Panc1 (cell line): Measurements from ENCODE around the gene LHX1. TPM values are rescaled to one million over a fixed set of nuclear protein-coding genes. Genes with fewer than 3 reads are reported as not detected.

Experiments used
- ATAC-seq: fragments of 200-7000 bp; cut with Tn5 transposase; 2 replicates; pipeline ENCODE4 v1.9.1; 2020; ENCODE audit warnings: mild to moderate bottlenecking, moderate library complexity
- BruUV-seq: library from RNA; stranded (reverse); fragments of 400-500 nt; replicated peaks from 2 replicates; lab custom pipeline; 2021; lab: Mats Ljungman, UMichigan
- CTCF ChIA-PET: fragments of 300-600 bp; sonication (Branson Sonifier 250); formaldehyde crosslinking; loops from one replicate; lab custom pipeline; 2022; ENCODE audit warnings: antibody characterized with exemption; lab: Charles Lee
- POLR2A ChIA-PET: fragments of 300-600 bp; sonication (Branson Sonifier 250); formaldehyde crosslinking; loops from one replicate; lab custom pipeline; 2022; ENCODE audit warnings: antibody characterized with exemption; lab: Charles Lee
- DNase-seq: peaks from one replicate; pipeline ENCODE4 v3.0.0-alpha.2; 2010; ENCODE audit warnings: low read depth, low spot score
- H3K27ac ChIP-seq: 2 replicates; pipeline ENCODE4 v1.5.1; 2011; ENCODE audit warnings: mild to moderate bottlenecking, low read length, inconsistent platforms
- H3K27me3 ChIP-seq: fragments of 200-500 bp; sonication (Bioruptor generic); 2 replicates; pipeline ENCODE4 v1.6.0; 2014; ENCODE audit warnings: low read length, inconsistent platforms; ENCODE audit not compliant: control insufficient read depth, insufficient read depth
- H3K36me3 ChIP-seq: fragments of 200-500 bp; sonication (Bioruptor generic); 2 replicates; pipeline ENCODE4 v1.5.1; 2014; ENCODE audit warnings: inconsistent platforms, mild to moderate bottlenecking, low read length, moderate library complexity; ENCODE audit not compliant: control insufficient read depth, insufficient read depth
- H3K4me1 ChIP-seq: 2 replicates; pipeline ENCODE4 v1.5.1; 2011; ENCODE audit warnings: inconsistent platforms, mild to moderate bottlenecking, low read length, moderate library complexity; ENCODE audit not compliant: control insufficient read depth, insufficient read depth
- H3K4me3 ChIP-seq, 2 experiments: 2 replicates each; pipeline ENCODE4 v1.5.1; 2011 to 2012; ENCODE audit warnings: low read depth in 2 of 2, low read length in 2 of 2, mild to moderate bottlenecking in 2 of 2, inconsistent platforms in 1 of 2, moderate library complexity in 1 of 2
- H3K9me3 ChIP-seq: fragments of 200-500 bp; sonication (Bioruptor generic); 2 replicates; pipeline ENCODE4 v1.5.1; 2014; ENCODE audit warnings: low read depth, mild to moderate bottlenecking, inconsistent platforms, low read length, moderate library complexity; ENCODE audit not compliant: control insufficient read depth, insufficient read depth
- POLR2AphosphoS5 ChIP-seq: IDR thresholded peaks from 2 replicates; pipeline ENCODE4 v1.6.1; 2012; ENCODE audit warnings: mild to moderate bottlenecking, low read depth, low read length, moderate library complexity
- SIN3A ChIP-seq: IDR thresholded peaks from 2 replicates; pipeline ENCODE4 v1.6.1; 2012; ENCODE audit warnings: low read depth, mild to moderate bottlenecking, low read length, moderate library complexity, borderline replicate concordance; ENCODE audit not compliant: insufficient read depth
- TCF7L2 ChIP-seq: IDR thresholded peaks from 2 replicates; pipeline ENCODE4 v1.6.1; 2011; ENCODE audit warnings: mild to moderate bottlenecking, low read depth, low read length, inconsistent platforms
- in situ Hi-C: cut with HindIII; loops from 2 replicates; pipeline ENCODE4 v1.10.0; 2016; ENCODE audit warnings: low sequenced_read_pairs, low pct_unique_long_range_greater_than_20kb
- intact Hi-C: fragments of 100-400 bp; cut with micrococcal nuclease; formaldehyde crosslinking; loops from one replicate; pipeline ENCODE4 v1.10.0; 2022; ENCODE audit not compliant: unreplicated experiment
- total RNA-seq: library from RNA; stranded (reverse); gene quantifications from one replicate; pipeline ENCODE4 v1.2.1, GENCODE V29; 2021; ENCODE audit not compliant: unreplicated experiment
- TF ChIP-seq, protein P1 (sequence below), 2 experiments: IDR thresholded peaks; 2 replicates each; pipeline ENCODE4 v1.6.1; 2011 to 2012; ENCODE audit warnings: low read depth in 2 of 2, control low read depth in 1 of 2, low read length in 1 of 2, mild to moderate bottlenecking in 1 of 2, moderate library complexity in 1 of 2; ENCODE audit not compliant: insufficient read depth in 1 of 2
- TF ChIP-seq, protein P2 (sequence below): fragments of 450-650 bp; IDR thresholded peaks from 2 replicates; pipeline ENCODE4 v1.5.1; 2017; ENCODE audit warnings: mild to moderate bottlenecking

LHX1 gene
- total RNA-seq, 1 experiment from 2014 or later, result 8.6 TPM

DNA sequence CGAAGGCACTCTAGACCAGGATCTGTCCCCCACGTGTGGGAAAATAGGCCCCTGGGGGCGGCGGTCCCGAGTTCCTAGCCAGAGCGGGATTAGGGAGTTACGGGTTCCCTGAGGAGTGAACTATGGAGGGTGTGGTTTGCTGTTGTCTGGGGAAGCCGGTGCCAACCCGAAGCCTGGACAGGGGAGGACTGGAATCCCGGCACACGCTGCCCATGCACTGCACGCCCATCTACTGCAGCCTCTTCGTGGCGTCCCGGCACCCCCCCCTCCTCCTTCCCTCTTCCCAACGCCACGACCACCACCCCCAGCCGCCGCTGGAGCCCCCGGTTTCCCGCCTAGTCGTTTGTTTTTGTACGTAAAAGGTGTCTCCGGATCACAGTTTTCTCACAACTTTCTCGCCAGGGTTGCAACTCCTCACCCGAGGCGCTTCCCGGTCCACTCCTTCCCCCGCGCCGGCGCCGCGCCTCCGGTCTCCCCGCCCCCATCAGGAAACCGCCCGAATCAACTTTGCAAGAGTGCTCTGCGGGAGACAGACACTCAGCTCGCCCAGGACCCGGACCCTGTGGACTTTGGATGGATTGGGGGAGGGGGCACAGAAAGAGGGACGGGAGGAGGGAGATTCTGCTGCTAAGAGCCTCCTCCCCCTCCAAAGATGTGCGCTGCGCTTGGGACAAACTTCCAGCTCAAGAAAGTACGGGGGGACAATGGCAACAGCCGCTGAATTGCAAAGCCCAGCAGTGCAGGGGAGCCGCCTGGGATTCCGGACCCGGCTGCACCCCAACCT lies 1.4 kb upstream of the LHX1 start:
- TSS peak; percentile 48 for BruUV-seq
- CTCF ChIA-PET, result interaction anchor here (0.6 kb wide), 1 partner anchor 334 kb away, joined by 3 read pairs; the partner anchor contains the start of gene MRM1
- ATAC-seq, result peak; percentile 57

DNA sequence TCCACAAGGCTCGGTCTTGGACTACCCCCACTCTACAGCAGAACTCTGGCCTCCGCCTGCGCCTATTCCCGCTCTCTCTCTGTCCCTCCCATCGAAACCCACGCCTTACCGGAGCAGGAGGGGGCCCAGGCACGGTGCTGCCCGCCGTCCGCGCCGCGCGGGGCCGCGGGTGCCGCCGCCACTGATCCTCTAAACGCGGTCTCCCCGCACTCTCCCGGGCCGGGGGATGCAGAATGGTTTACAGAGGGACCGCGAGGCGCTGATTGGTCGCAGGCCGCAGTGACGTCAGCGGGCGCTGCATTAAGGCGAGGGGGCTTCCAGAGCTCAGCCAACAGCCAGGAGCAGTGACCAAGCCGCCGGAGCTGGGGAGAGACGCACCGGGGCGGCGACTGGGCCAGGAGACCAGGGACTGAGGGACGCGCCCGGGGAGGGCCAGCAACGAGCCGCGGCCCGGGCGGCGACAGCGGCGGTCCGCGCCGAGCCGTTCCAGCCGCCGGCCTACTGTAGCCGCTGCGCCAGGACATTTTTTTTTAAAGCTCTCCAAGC lies 747 bp upstream of the LHX1 start:
- peak overlapping the region; percentile 84 for H3K27ac ChIP-seq
- in situ Hi-C loops, result no loop called here
- no peak for TF ChIP-seq POLR2AphosphoS5
- 0 out of 2 replicates have a peak, but pooled peaks have one; percentile 16 for TF ChIP-seq SIN3A
- peak; percentile 65 for TF ChIP-seq TCF7L2
- TF ChIP-seq, protein P1, sequence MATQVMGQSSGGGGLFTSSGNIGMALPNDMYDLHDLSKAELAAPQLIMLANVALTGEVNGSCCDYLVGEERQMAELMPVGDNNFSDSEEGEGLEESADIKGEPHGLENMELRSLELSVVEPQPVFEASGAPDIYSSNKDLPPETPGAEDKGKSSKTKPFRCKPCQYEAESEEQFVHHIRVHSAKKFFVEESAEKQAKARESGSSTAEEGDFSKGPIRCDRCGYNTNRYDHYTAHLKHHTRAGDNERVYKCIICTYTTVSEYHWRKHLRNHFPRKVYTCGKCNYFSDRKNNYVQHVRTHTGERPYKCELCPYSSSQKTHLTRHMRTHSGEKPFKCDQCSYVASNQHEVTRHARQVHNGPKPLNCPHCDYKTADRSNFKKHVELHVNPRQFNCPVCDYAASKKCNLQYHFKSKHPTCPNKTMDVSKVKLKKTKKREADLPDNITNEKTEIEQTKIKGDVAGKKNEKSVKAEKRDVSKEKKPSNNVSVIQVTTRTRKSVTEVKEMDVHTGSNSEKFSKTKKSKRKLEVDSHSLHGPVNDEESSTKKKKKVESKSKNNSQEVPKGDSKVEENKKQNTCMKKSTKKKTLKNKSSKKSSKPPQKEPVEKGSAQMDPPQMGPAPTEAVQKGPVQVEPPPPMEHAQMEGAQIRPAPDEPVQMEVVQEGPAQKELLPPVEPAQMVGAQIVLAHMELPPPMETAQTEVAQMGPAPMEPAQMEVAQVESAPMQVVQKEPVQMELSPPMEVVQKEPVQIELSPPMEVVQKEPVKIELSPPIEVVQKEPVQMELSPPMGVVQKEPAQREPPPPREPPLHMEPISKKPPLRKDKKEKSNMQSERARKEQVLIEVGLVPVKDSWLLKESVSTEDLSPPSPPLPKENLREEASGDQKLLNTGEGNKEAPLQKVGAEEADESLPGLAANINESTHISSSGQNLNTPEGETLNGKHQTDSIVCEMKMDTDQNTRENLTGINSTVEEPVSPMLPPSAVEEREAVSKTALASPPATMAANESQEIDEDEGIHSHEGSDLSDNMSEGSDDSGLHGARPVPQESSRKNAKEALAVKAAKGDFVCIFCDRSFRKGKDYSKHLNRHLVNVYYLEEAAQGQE (IDR thresholded peaks at IDR 0.05; ENCODE audit: insufficient read depth in 1 of 2, low read depth in 2 of 2, low read length in 1 of 2), result no peak
- TF ChIP-seq, protein P2, sequence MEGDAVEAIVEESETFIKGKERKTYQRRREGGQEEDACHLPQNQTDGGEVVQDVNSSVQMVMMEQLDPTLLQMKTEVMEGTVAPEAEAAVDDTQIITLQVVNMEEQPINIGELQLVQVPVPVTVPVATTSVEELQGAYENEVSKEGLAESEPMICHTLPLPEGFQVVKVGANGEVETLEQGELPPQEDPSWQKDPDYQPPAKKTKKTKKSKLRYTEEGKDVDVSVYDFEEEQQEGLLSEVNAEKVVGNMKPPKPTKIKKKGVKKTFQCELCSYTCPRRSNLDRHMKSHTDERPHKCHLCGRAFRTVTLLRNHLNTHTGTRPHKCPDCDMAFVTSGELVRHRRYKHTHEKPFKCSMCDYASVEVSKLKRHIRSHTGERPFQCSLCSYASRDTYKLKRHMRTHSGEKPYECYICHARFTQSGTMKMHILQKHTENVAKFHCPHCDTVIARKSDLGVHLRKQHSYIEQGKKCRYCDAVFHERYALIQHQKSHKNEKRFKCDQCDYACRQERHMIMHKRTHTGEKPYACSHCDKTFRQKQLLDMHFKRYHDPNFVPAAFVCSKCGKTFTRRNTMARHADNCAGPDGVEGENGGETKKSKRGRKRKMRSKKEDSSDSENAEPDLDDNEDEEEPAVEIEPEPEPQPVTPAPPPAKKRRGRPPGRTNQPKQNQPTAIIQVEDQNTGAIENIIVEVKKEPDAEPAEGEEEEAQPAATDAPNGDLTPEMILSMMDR, result no peak
- no TSS peak for BruUV-seq
- H3K9me3 ChIP-seq, result no peaks in the 10 kb centered on the region
- peaks cover 3% of the 10 kb centered on the region; the same call in 1 of the 2 replicates for H3K4me1 ChIP-seq
- peak overlapping the region; percentile 64 to 84 for H3K4me3 ChIP-seq
- CTCF ChIA-PET, result interaction anchor here (0.6 kb wide), 1 partner anchor 335 kb away, joined by 3 read pairs; the partner anchor contains the start of gene MRM1
- POLR2A ChIA-PET, result no interaction called here
- H3K27me3 ChIP-seq, result no peaks in the 10 kb centered on the region
- ATAC-seq (peak; percentile 61), DNase-seq (no peak)
- intact Hi-C loops, result no loop called here
- H3K36me3 ChIP-seq, result no peaks in the 10 kb centered on the region

More for the DNA sequence above, 1.4 kb upstream of the LHX1 start:
- Histone ChIP-seq H3K27me3 (no peaks in the 10 kb centered on the region), H3K4me3 (peak overlapping the region; percentile 64 to 84), H3K4me1 (peaks cover 9% of the 10 kb centered on the region; the same call in 1 of the 2 replicates), H3K9me3 (no peaks in the 10 kb centered on the region), H3K36me3 (no peaks in the 10 kb centered on the region), H3K27ac (peak overlapping the region; percentile 84)
- in situ Hi-C loops (no loop called here), intact Hi-C loops (no loop called here)
- DNase-seq, result no peak
- POLR2A ChIA-PET, result no interaction called here
- TF ChIP-seq, protein P1 (IDR thresholded peaks at IDR 0.05; ENCODE audit: insufficient read depth in 1 of 2, low read depth in 2 of 2, low read length in 1 of 2), result no peak
- TF ChIP-seq POLR2AphosphoS5 (no peak), TCF7L2 (no peak), SIN3A (peak; percentile 14; the same call in 1 of the 2 replicates)
- TF ChIP-seq, protein P2, result no peak
